ENCODE measurements around the gene GABBR2.

GABBR2 gene

GRCh38 chr9:98241357-98242300 is 467.1 kb downstream of the GABBR2 start:
- no peak for DNase-seq

DNA sequence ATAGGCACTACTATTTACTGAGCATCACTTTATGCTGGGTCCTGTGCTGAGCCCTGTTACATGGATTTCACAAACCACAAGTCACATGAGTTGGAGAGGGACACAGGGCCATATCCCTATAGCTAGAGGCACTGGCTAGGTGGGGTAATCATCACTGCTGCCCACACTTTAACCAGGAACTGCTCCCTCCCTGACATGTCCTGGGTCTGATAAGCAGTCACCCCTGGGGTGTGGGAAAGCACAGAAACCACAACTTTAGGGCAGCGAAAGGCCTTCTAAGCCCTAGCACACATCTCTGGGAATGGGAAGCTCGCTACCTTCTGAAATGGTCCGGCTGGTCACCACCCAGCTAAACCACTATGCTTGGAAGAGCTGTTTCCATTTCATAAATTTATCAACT is 468.3 kb downstream of the GABBR2 start:
- no peak for DNase-seq

Measured in NCI-H69 (cell line).